GM21390 (cell line): Measurements from ENCODE around the gene CHPF2.

ENCODE experiments used
- ATAC-seq: cut with Tn5 transposase; IDR thresholded peaks from one replicate; pipeline ENCODE4 v1.9.1; 2021; ENCODE audit not compliant: unreplicated experiment

CHPF2 gene

GRCh38 chr7:151245360-151246101, 13.2 kb downstream of the CHPF2 start:
- ATAC-seq: peak; percentile 47

GRCh38 chr7:151246102-151246850, 14.0 kb downstream of the CHPF2 start:
- no peak for ATAC-seq

GRCh38 chr7:151246851-151247580, 14.7 kb downstream of the CHPF2 start:
- ATAC-seq: no peak

GRCh38 chr7:151247611-151248345, 15.5 kb downstream of the CHPF2 start:
- no peak for ATAC-seq

- ATAC-seq: no peak
Observed at GRCh38 chr7:151248346-151249033, 16.2 kb downstream of the CHPF2 start, which contains the start of gene SMARCD3. SMARCD3 (minus strand) TSS chr7:151248694; CDS start chr7:151248562, 132 bp downstream.

- no peak for ATAC-seq
Observed at GRCh38 chr7:151249034-151249731, 16.9 kb downstream of the CHPF2 start.

- ATAC-seq: no peak
Observed at GRCh38 chr7:151249732-151250072, 17.4 kb downstream of the CHPF2 start.

GRCh38 chr7:151250181-151251132, 18.2 kb downstream of the CHPF2 start:
- ATAC-seq: no peak

- ATAC-seq: no peak
Observed at GRCh38 chr7:151251328-151251688, 19.0 kb downstream of the CHPF2 start.

- ATAC-seq: no peak
Observed at GRCh38 chr7:151251689-151252560, 19.6 kb downstream of the CHPF2 start.

- ATAC-seq: no peak
Observed at GRCh38 chr7:151252561-151252835, 20.2 kb downstream of the CHPF2 start.

GRCh38 chr7:151252961-151253711, 20.9 kb downstream of the CHPF2 start:
- ATAC-seq: no peak

- ATAC-seq: no peak
Observed at GRCh38 chr7:151254316-151254715, 22.0 kb downstream of the CHPF2 start.

GRCh38 chr7:151254851-151255250, 22.6 kb downstream of the CHPF2 start:
- ATAC-seq: no peak

GRCh38 chr7:151255390-151255789, 23.1 kb downstream of the CHPF2 start:
- no peak for ATAC-seq

- no peak for ATAC-seq
Observed at GRCh38 chr7:151256410-151257045, 24.2 kb downstream of the CHPF2 start.

GRCh38 chr7:151257990-151258389, 25.7 kb downstream of the CHPF2 start:
- ATAC-seq: no peak
